ENCODE measurements around the gene CYB5A.
"Not testable (repeated sequence)": the region's sequence is repeated elsewhere in the genome, so short reads cannot be mapped to it uniquely, and the experiment has no call there.

Gene CYB5A

GRCh38 chr18:74291771-74292540, at the start of gene CYB5A:
Gene CYB5A (minus strand): TSS chr18:74291963. CDS start chr18:74291875, 88 bp downstream.
- peak within 1 kb of the TSS; percentile 88 for H3K4me3 ChIP-seq (ENCODE audit: low read length)
- peaks cover 16% of the 10 kb centered on the region; the same call in 1 of the 2 replicates for H3K4me1 ChIP-seq (ENCODE audit: insufficient read depth, low read length)
- no peaks in the 10 kb centered on the region for H3K36me3 ChIP-seq (ENCODE audit: insufficient read depth, low read depth, low read length)
- H3K27me3 ChIP-seq (ENCODE audit: insufficient read depth, low read length), result no peaks in the 10 kb centered on the region; the same call in 1 of the 2 replicates
- no peaks in the 10 kb centered on the region; the same call in 1 of the 2 replicates for H3K9me3 ChIP-seq (ENCODE audit: insufficient read depth, low read depth, low read length)
- peak within 1 kb of the TSS; percentile 72; the same call in 1 of the 2 replicates for H3K9ac ChIP-seq (ENCODE audit: low read depth, low read length)
- H3K27ac ChIP-seq (ENCODE audit: low read length), result no peak within 1 kb of the TSS

DNA sequence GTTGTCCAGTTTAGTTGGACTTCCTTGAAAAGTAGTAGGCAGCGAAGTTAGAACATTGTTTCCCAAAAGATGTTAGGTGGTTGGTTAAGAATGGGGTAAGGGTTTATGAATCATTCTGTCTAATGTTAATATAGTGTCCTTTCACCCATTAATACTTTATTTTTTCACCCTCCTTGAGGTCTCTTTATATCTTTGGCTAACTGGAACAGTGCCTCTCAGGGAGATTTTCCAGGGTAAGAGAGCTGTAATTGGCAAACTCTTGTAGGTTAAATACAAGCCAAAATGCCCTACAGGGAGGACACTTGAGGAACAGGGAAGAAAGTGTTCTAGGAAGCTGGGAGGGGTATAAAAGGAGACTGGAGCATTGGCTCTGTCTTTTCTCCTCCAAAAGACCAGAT, 46.1 kb upstream of the CYB5A start:
- Histone ChIP-seq H3K4me1 (ENCODE audit: insufficient read depth, low read length) (no peaks in the 10 kb centered on the region), H3K4me3 (ENCODE audit: low read length) (no peak overlapping the region), H3K27ac (ENCODE audit: low read length) (no peak overlapping the region), H3K27me3 (ENCODE audit: insufficient read depth, low read length) (no peaks in the 10 kb centered on the region), H3K36me3 (ENCODE audit: insufficient read depth, low read depth, low read length) (no peaks in the 10 kb centered on the region), H3K9ac (ENCODE audit: low read depth, low read length) (no peak overlapping the region), H3K9me3 (ENCODE audit: insufficient read depth, low read depth, low read length) (no peaks in the 10 kb centered on the region)

- Histone ChIP-seq H3K27ac (ENCODE audit: low read length) (no peak overlapping the region), H3K9me3 (ENCODE audit: insufficient read depth, low read depth, low read length) (no peaks in the 10 kb centered on the region), H3K27me3 (ENCODE audit: insufficient read depth, low read length) (no peaks in the 10 kb centered on the region), H3K9ac (ENCODE audit: low read depth, low read length) (no peak overlapping the region), H3K36me3 (ENCODE audit: insufficient read depth, low read depth, low read length) (no peaks in the 10 kb centered on the region), H3K4me1 (ENCODE audit: insufficient read depth, low read length) (no peaks in the 10 kb centered on the region), H3K4me3 (ENCODE audit: low read length) (no peak overlapping the region)
Measured at GRCh38 chr18:74337155-74337911, 45.6 kb upstream of the CYB5A start.

- H3K9ac ChIP-seq (ENCODE audit: low read depth, low read length), result no peak overlapping the region
- no peaks in the 10 kb centered on the region for H3K4me1 ChIP-seq (ENCODE audit: insufficient read depth, low read length)
- no peaks in the 10 kb centered on the region for H3K27me3 ChIP-seq (ENCODE audit: insufficient read depth, low read length)
- H3K27ac ChIP-seq (ENCODE audit: low read length), result no peak overlapping the region
- H3K4me3 ChIP-seq (ENCODE audit: low read length), result no peak overlapping the region
- H3K9me3 ChIP-seq (ENCODE audit: insufficient read depth, low read depth, low read length), result no peaks in the 10 kb centered on the region
- H3K36me3 ChIP-seq (ENCODE audit: insufficient read depth, low read depth, low read length), result no peaks in the 10 kb centered on the region
Measured at GRCh38 chr18:74336656-74337055, 44.9 kb upstream of the CYB5A start.

- Histone ChIP-seq H3K9me3 (ENCODE audit: insufficient read depth, low read depth, low read length) (no peaks in the 10 kb centered on the region), H3K27ac (ENCODE audit: low read length) (no peak overlapping the region), H3K36me3 (ENCODE audit: insufficient read depth, low read depth, low read length) (no peaks in the 10 kb centered on the region), H3K4me3 (ENCODE audit: low read length) (no peak overlapping the region), H3K9ac (ENCODE audit: low read depth, low read length) (no peak overlapping the region), H3K4me1 (ENCODE audit: insufficient read depth, low read length) (no peaks in the 10 kb centered on the region), H3K27me3 (ENCODE audit: insufficient read depth, low read length) (no peaks in the 10 kb centered on the region)
Measured at GRCh38 chr18:74334242-74334893, 42.6 kb upstream of the CYB5A start.

DNA sequence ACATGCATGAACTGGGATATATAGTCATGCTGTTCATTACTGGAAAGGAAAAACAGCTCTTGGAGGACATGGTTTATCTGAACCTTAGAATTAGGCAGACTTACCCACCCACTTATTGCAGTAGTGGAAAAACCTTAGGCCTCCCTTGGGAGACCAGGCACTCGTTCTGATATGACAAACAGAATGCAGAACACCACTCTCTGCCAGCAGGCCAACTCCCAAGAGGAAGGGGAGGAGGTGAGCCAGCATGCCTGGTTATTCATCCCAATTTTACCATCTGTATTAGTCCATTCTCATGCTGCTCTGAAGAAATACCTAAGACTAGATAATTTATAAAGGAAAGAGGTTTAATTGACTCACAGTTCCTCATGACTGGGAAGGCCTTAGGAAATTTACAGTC, 41.3 kb upstream of the CYB5A start:
- H3K27me3 ChIP-seq (ENCODE audit: insufficient read depth, low read length), result no peaks in the 10 kb centered on the region
- no peak overlapping the region for H3K27ac ChIP-seq (ENCODE audit: low read length)
- H3K9ac ChIP-seq (ENCODE audit: low read depth, low read length), result no peak overlapping the region
- no peaks in the 10 kb centered on the region for H3K9me3 ChIP-seq (ENCODE audit: insufficient read depth, low read depth, low read length)
- no peaks in the 10 kb centered on the region for H3K36me3 ChIP-seq (ENCODE audit: insufficient read depth, low read depth, low read length)
- no peak overlapping the region for H3K4me3 ChIP-seq (ENCODE audit: low read length)
- H3K4me1 ChIP-seq (ENCODE audit: insufficient read depth, low read length), result no peaks in the 10 kb centered on the region

DNA sequence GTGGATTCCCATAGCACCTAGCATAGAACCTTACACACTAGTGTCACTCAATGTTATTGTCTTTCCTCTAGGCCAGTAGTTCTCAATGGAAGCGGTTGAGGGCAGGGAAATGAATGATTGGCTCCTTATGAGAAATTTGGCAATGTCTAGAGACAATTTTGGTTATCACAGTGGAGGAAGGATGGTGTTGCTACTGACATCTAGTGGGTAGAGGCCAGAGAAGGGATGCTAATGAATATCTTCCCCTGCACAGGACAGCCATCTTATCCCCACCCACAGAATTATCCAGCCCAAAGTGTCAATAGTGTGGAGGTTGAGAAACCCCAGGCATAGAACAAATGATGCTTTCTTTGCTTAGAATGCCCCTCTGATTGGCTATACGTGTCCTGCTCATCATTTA, 39.6 kb upstream of the CYB5A start:
- no peak overlapping the region for H3K27ac ChIP-seq (ENCODE audit: low read length)
- H3K9me3 ChIP-seq (ENCODE audit: insufficient read depth, low read depth, low read length), result no peaks in the 10 kb centered on the region
- no peaks in the 10 kb centered on the region for H3K36me3 ChIP-seq (ENCODE audit: insufficient read depth, low read depth, low read length)
- no peak overlapping the region for H3K9ac ChIP-seq (ENCODE audit: low read depth, low read length)
- no peaks in the 10 kb centered on the region for H3K27me3 ChIP-seq (ENCODE audit: insufficient read depth, low read length)
- H3K4me1 ChIP-seq (ENCODE audit: insufficient read depth, low read length), result no peaks in the 10 kb centered on the region
- H3K4me3 ChIP-seq (ENCODE audit: low read length), result no peak overlapping the region

DNA sequence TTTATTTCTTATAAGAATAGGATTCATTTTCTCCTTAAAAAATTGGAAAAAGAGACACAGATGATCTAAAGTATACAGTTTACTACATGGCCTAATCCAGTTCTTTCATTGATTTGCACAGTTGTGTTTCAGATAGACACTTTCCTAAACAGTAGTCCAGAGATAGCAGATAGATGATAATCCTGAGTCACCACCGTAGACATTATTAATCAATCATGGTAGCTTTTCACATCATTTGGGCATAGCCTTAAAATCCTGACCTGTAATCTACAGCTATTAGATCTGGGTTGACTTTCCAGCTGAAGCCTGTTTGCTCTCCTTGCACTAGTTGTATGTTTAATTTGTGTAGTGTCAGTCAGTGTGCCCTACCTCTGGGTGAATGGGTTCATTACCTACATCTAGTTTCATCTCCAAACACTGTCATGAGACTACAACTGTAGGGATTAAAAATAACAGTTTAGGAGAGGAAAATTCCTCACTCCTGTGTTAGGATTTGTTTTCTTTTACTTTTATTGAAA, 38.0 kb upstream of the CYB5A start:
- no peak overlapping the region for H3K27ac ChIP-seq (ENCODE audit: low read length)
- H3K36me3 ChIP-seq (ENCODE audit: insufficient read depth, low read depth, low read length), result no peaks in the 10 kb centered on the region
- H3K9ac ChIP-seq (ENCODE audit: low read depth, low read length), result no peak overlapping the region
- H3K4me3 ChIP-seq (ENCODE audit: low read length), result no peak overlapping the region
- no peaks in the 10 kb centered on the region for H3K27me3 ChIP-seq (ENCODE audit: insufficient read depth, low read length)
- no peaks in the 10 kb centered on the region for H3K4me1 ChIP-seq (ENCODE audit: insufficient read depth, low read length)
- no peaks in the 10 kb centered on the region for H3K9me3 ChIP-seq (ENCODE audit: insufficient read depth, low read depth, low read length)

DNA sequence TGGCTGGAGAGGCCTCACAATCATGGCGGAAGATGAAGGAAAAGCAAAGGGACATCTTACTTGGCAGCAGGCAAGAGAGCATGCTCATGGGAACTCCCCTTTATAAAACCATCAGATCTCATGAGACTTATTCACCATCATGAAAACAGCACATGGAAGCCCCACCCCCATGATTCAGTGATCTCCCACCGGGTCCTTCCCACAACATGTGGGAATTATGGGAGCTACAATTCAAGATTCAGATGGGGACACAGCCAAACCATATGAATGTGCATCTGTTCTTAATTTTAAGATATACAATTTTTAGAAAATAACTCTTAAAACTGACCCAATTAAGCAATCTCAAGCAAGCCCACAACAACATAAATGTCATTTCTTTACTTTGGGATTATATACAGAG, 36.4 kb upstream of the CYB5A start:
- Histone ChIP-seq H3K4me1 (ENCODE audit: insufficient read depth, low read length) (no peaks in the 10 kb centered on the region), H3K36me3 (ENCODE audit: insufficient read depth, low read depth, low read length) (no peaks in the 10 kb centered on the region), H3K9me3 (ENCODE audit: insufficient read depth, low read depth, low read length) (no peaks in the 10 kb centered on the region), H3K27me3 (ENCODE audit: insufficient read depth, low read length) (no peaks in the 10 kb centered on the region), H3K27ac (ENCODE audit: low read length) (no peak overlapping the region), H3K4me3 (ENCODE audit: low read length) (no peak overlapping the region), H3K9ac (ENCODE audit: low read depth, low read length) (no peak overlapping the region)

GRCh38 chr18:74326791-74327190, 35.0 kb upstream of the CYB5A start:
- not testable (repeated sequence) for H3K27me3 ChIP-seq (ENCODE audit: insufficient read depth, low read length); H3K4me1 ChIP-seq (ENCODE audit: insufficient read depth, low read length)

GRCh38 chr18:74326231-74326630, 34.5 kb upstream of the CYB5A start:
- Histone ChIP-seq H3K27ac (ENCODE audit: low read length) (no peak overlapping the region), H3K9ac (ENCODE audit: low read depth, low read length) (no peak overlapping the region), H3K36me3 (ENCODE audit: insufficient read depth, low read depth, low read length) (no peaks in the 10 kb centered on the region), H3K27me3 (ENCODE audit: insufficient read depth, low read length) (no peaks in the 10 kb centered on the region), H3K9me3 (ENCODE audit: insufficient read depth, low read depth, low read length) (no peaks in the 10 kb centered on the region), H3K4me1 (ENCODE audit: insufficient read depth, low read length) (no peaks in the 10 kb centered on the region), H3K4me3 (ENCODE audit: low read length) (no peak overlapping the region)

More at GRCh38 chr18:74326791-74327190, 35.0 kb upstream of the CYB5A start:
- not testable (repeated sequence) for H3K36me3 ChIP-seq (ENCODE audit: insufficient read depth, low read depth, low read length); H3K9ac ChIP-seq (ENCODE audit: low read depth, low read length); H3K9me3 ChIP-seq (ENCODE audit: insufficient read depth, low read depth, low read length); H3K4me3 ChIP-seq (ENCODE audit: low read length); H3K27ac ChIP-seq (ENCODE audit: low read length)

All from iPS-20b (cell line).